GM23338 (cell line): Measurements from ENCODE around the gene DPT. TPM values are rescaled to one million over a fixed set of nuclear protein-coding genes. Genes with fewer than 3 reads are reported as not detected.

ENCODE experiments used
- ATAC-seq: fragments of 200-7000 bp; cut with Tn5 transposase; 3 replicates; pipeline ENCODE4 v1.9.1; 2020
- DNase-seq: peaks from one replicate; pipeline ENCODE4 v3.0.0-alpha.2; 2015; ENCODE audit warnings: low spot score
- H2AFZ ChIP-seq: fragments of 200-600 bp; sonication (generic); 2 replicates; pipeline ENCODE4 v1.8.0; 2016; ENCODE audit warnings: antibody characterized with exemption, mild to moderate bottlenecking, moderate library complexity
- H3F3A ChIP-seq: fragments of 200-600 bp; sonication (generic); replicated peaks from 2 replicates; pipeline ENCODE4 v1.8.0; 2017; ENCODE audit warnings: antibody characterized with exemption, mixed run types, low read depth
- H3K27ac ChIP-seq: fragments of 200-600 bp; sonication (generic); 2 replicates; pipeline ENCODE4 v1.6.1; 2016; ENCODE audit warnings: low read depth
- H3K27me3 ChIP-seq: fragments of 200-600 bp; sonication (generic); 2 replicates; pipeline ENCODE4 v1.8.0; 2016; ENCODE audit warnings: mild to moderate bottlenecking, mixed run types, moderate library complexity; ENCODE audit not compliant: insufficient read depth
- H3K36me3 ChIP-seq: fragments of 200-600 bp; sonication (generic); 2 replicates; pipeline ENCODE4 v1.8.0; 2016; ENCODE audit warnings: mild to moderate bottlenecking; ENCODE audit not compliant: insufficient read depth
- H3K4me1 ChIP-seq: fragments of 200-600 bp; sonication (generic); 2 replicates; pipeline ENCODE4 v1.8.0; 2016; ENCODE audit warnings: mild to moderate bottlenecking, moderate library complexity; ENCODE audit not compliant: insufficient read depth
- H3K4me2 ChIP-seq: fragments of 200-600 bp; sonication (generic); 2 replicates; pipeline ENCODE4 v1.7.1; 2017; ENCODE audit warnings: mixed run types
- H3K4me3 ChIP-seq: fragments of 200-600 bp; sonication (generic); 2 replicates; pipeline ENCODE4 v1.6.1; 2016; ENCODE audit warnings: mixed run types
- H3K79me2 ChIP-seq: fragments of 200-600 bp; sonication (generic); replicated peaks from 2 replicates; pipeline ENCODE4 v1.8.0; 2017; ENCODE audit warnings: mild to moderate bottlenecking; ENCODE audit not compliant: insufficient read depth
- H3K9me2 ChIP-seq: fragments of 200-600 bp; sonication (generic); 2 replicates; pipeline ENCODE4 v1.8.0; 2017; ENCODE audit not compliant: insufficient read depth
- H4K20me1 ChIP-seq: fragments of 200-600 bp; sonication (generic); replicated peaks from 2 replicates; pipeline ENCODE4 v1.8.0; 2017; ENCODE audit warnings: mild to moderate bottlenecking; ENCODE audit not compliant: insufficient read depth
- H3K27ac Mint-ChIP-seq: 2 replicates; pipeline ENCODE4 v1.8.0; 2020; ENCODE audit warnings: inconsistent platforms, mild to moderate bottlenecking, moderate library complexity, mixed read lengths
- H3K27me3 Mint-ChIP-seq: 3 replicates; pipeline ENCODE4 v1.8.0; 2022; ENCODE audit warnings: low read depth, mild to moderate bottlenecking, moderate library complexity, mixed read lengths, inconsistent platforms; ENCODE audit not compliant: insufficient read depth, poor library complexity
- H3K36me3 Mint-ChIP-seq: 3 replicates; pipeline ENCODE4 v1.8.0; 2021; ENCODE audit warnings: low read depth, mild to moderate bottlenecking, inconsistent platforms, moderate library complexity, mixed read lengths
- H3K4me1 Mint-ChIP-seq: 3 replicates; pipeline ENCODE4 v1.8.0; 2020; ENCODE audit warnings: mild to moderate bottlenecking, inconsistent platforms, mixed read lengths
- H3K4me3 Mint-ChIP-seq: 3 replicates; pipeline ENCODE4 v1.8.0; 2021; ENCODE audit warnings: moderate library complexity, mild to moderate bottlenecking, inconsistent platforms, mixed read lengths
- H3K9me3 Mint-ChIP-seq: 3 replicates; pipeline ENCODE4 v1.8.0; 2020; ENCODE audit warnings: moderate library complexity, mild to moderate bottlenecking, inconsistent platforms, mixed read lengths
- CREB1 ChIP-seq: fragments of 250-450 bp; sonication (Bioruptor Pico); IDR thresholded peaks from 2 replicates; pipeline ENCODE4 v1.5.0; 2020; ENCODE audit warnings: low read depth, mild to moderate bottlenecking, moderate library complexity
- CTCF ChIP-seq, 2 experiments: fragments of 200-600 bp in 1 of 2; sonication (generic) in 1 of 2; conservative IDR thresholded peaks; 2 replicates each; pipeline versions ENCODE4 v1.5.1 to v1.6.1; 2016 to 2017; ENCODE audit warnings: antibody characterized with exemption in 2 of 2, low read depth in 2 of 2, mild to moderate bottlenecking in 2 of 2, moderate library complexity in 1 of 2
- ETS1 ChIP-seq: IDR thresholded peaks from 2 replicates; pipeline ENCODE4 v1.6.1; 2016; ENCODE audit warnings: antibody characterized with exemption
- EZH2phosphoT487 ChIP-seq: fragments of 200-600 bp; sonication (generic); IDR thresholded peaks from one replicate; pipeline ENCODE4 v1.8.1; 2018; ENCODE audit warnings: antibody characterized with exemption; ENCODE audit not compliant: unreplicated experiment
- JUNB ChIP-seq: IDR thresholded peaks from one replicate; pipeline ENCODE4 v1.6.1; 2016; ENCODE audit warnings: antibody characterized with exemption; ENCODE audit not compliant: unreplicated experiment
- NANOG ChIP-seq: IDR thresholded peaks from 2 replicates; pipeline ENCODE4 v1.6.1; 2016; ENCODE audit warnings: antibody characterized with exemption, borderline replicate concordance
- POLR2AphosphoS5 ChIP-seq: IDR thresholded peaks from 2 replicates; pipeline ENCODE4 v1.6.1; 2016; ENCODE audit warnings: antibody characterized with exemption, low read depth
- ZNF114 ChIP-seq: fragments of 250-450 bp; sonication (Bioruptor Pico); IDR thresholded peaks from 2 replicates; pipeline ENCODE4 v1.5.0; 2020; ENCODE audit warnings: mild to moderate bottlenecking, moderate library complexity
- ZNF331 ChIP-seq: fragments of 250-450 bp; sonication (Bioruptor Pico); IDR thresholded peaks from 2 replicates; pipeline ENCODE4 v1.5.0; 2020; ENCODE audit warnings: low read depth, mild to moderate bottlenecking, moderate library complexity
- ZNF462 ChIP-seq: fragments of 250-450 bp; sonication (Bioruptor Pico); IDR thresholded peaks from 2 replicates; pipeline ENCODE4 v1.5.0; 2020; ENCODE audit warnings: mild to moderate bottlenecking, moderate library complexity
- polyA plus RNA-seq: library from polyadenylated mRNA; unstranded; fragments of >200 nt; fragmentation: Nextera tagmentation; extraction: Ambion mirVana; gene quantifications from 2 replicates; pipeline ENCODE4 v1.2.1, GENCODE V29; 2016
- total RNA-seq: library from RNA; depleted of rRNA; stranded (reverse); fragments of >200 nt; shearing (Covaris generic); gene quantifications from 2 replicates; pipeline ENCODE4 v1.2.3, GENCODE V29; 2014

DPT gene
- total and polyA plus RNA-seq, 2 experiments from 2014 or later, result not detected

- TF ChIP-seq ZNF462 (no peak), CTCF (conservative IDR thresholded peaks at IDR 0.05; ENCODE audit: low read depth in 2 of 2) (no peak)
Observed at GRCh38 chr1:168689726-168690602, 39.0 kb downstream of the DPT start (continued).

GRCh38 chr1:168689327-168689657 is 39.7 kb downstream of the DPT start:
- peaks cover under 1% of the 10 kb centered on the region; the same call in 1 of the 3 replicates for H3K4me1 Mint-ChIP-seq
- Histone ChIP-seq H3K36me3 (no peaks in the 10 kb centered on the region), H3F3A (no peaks in the 10 kb centered on the region), H2AFZ (no peak overlapping the region), H3K4me2 (no peak overlapping the region), H3K27me3 (no peaks in the 10 kb centered on the region), H3K79me2 (no peaks in the 10 kb centered on the region), H3K27ac (no peak overlapping the region), H3K4me3 (no peak overlapping the region), H3K9me2 (no peaks in the 10 kb centered on the region), H3K4me1 (no peaks in the 10 kb centered on the region), H4K20me1 (no peaks in the 10 kb centered on the region)
- no peaks in the 10 kb centered on the region for H3K9me3 Mint-ChIP-seq
- H3K4me3 Mint-ChIP-seq, result no peak overlapping the region
- no peaks in the 10 kb centered on the region for H3K36me3 Mint-ChIP-seq
- H3K27me3 Mint-ChIP-seq, result peaks cover 3% of the 10 kb centered on the region
- DNase-seq (no peak), ATAC-seq (no peak)
- H3K27ac Mint-ChIP-seq, result no peak overlapping the region
- TF ChIP-seq NANOG (no peak), EZH2phosphoT487 (no peak), ETS1 (no peak), CREB1 (CRISPR knock-in tag) (no peak), ZNF114 (CRISPR knock-in tag) (no peak), ZNF331 (CRISPR knock-in tag) (no peak), CTCF (conservative IDR thresholded peaks at IDR 0.05; ENCODE audit: low read depth in 2 of 2) (no peak), JUNB (no peak), POLR2AphosphoS5 (no peak)
